ENCODE measurements around the gene PIK3CA. TPM values are rescaled to one million over a fixed set of nuclear protein-coding genes. Genes with fewer than 3 reads are reported as not detected.

Gene PIK3CA
- total RNA-seq, 1 donor from 2014 or later: 68.3 TPM

GRCh38 chr3:179156775-179157174, 8.6 kb downstream of the PIK3CA start:
- DNase-seq (ENCODE audit: low spot score): no peak

- DNase-seq (ENCODE audit: low spot score): no peak
Measured at GRCh38 chr3:179158336-179159039, 10.3 kb downstream of the PIK3CA start.

- DNase-seq (ENCODE audit: low spot score): no peak
Measured at GRCh38 chr3:179163503-179163902, 15.3 kb downstream of the PIK3CA start.

- no peak for DNase-seq (ENCODE audit: low spot score)
Measured at GRCh38 chr3:179164857-179165256, 16.7 kb downstream of the PIK3CA start.

- DNase-seq (ENCODE audit: low spot score): no peak
Measured at GRCh38 chr3:179166561-179167201, 18.5 kb downstream of the PIK3CA start.

- no peak for DNase-seq (ENCODE audit: low spot score)
Measured at GRCh38 chr3:179168918-179169317, 20.8 kb downstream of the PIK3CA start.

GRCh38 chr3:179172546-179172945, 24.4 kb downstream of the PIK3CA start:
- no peak for DNase-seq (ENCODE audit: low spot score)

GRCh38 chr3:179174316-179174715, 26.2 kb downstream of the PIK3CA start:
- DNase-seq (ENCODE audit: low spot score): no peak

- no peak for DNase-seq (ENCODE audit: low spot score)
Measured at GRCh38 chr3:179174898-179175297, 26.7 kb downstream of the PIK3CA start.

GRCh38 chr3:179175358-179175757, 27.2 kb downstream of the PIK3CA start:
- no peak for DNase-seq (ENCODE audit: low spot score)

GRCh38 chr3:179177611-179178010, 29.5 kb downstream of the PIK3CA start:
- no peak for DNase-seq (ENCODE audit: low spot score)

GRCh38 chr3:179179256-179179655, 31.1 kb downstream of the PIK3CA start:
- no peak for DNase-seq (ENCODE audit: low spot score)

- DNase-seq (ENCODE audit: low spot score): no peak
Measured at GRCh38 chr3:179179979-179180759, 32.0 kb downstream of the PIK3CA start.

- DNase-seq (ENCODE audit: low spot score): no peak
Measured at GRCh38 chr3:179181021-179181472, 32.9 kb downstream of the PIK3CA start.

- no peak for DNase-seq (ENCODE audit: low spot score)
Measured at GRCh38 chr3:179181993-179182551, 33.9 kb downstream of the PIK3CA start.

- DNase-seq (ENCODE audit: low spot score): no peak
Measured at GRCh38 chr3:179182902-179183301, 34.7 kb downstream of the PIK3CA start.

GRCh38 chr3:179184826-179185225, 36.7 kb downstream of the PIK3CA start:
- DNase-seq (ENCODE audit: low spot score): no peak

GRCh38 chr3:179186426-179186825, 38.3 kb downstream of the PIK3CA start:
- no peak for DNase-seq (ENCODE audit: low spot score)

- DNase-seq (ENCODE audit: low spot score): no peak
Measured at GRCh38 chr3:179189759-179190158, 41.6 kb downstream of the PIK3CA start.

GRCh38 chr3:179190581-179190980, 42.4 kb downstream of the PIK3CA start:
- DNase-seq (ENCODE audit: low spot score): no peak

GRCh38 chr3:179192542-179192941, 44.4 kb downstream of the PIK3CA start:
- DNase-seq (ENCODE audit: low spot score): no peak

- no peak for DNase-seq (ENCODE audit: low spot score)
Measured at GRCh38 chr3:179194931-179195330, 46.8 kb downstream of the PIK3CA start.
